Endothelial cell of umbilical vein (primary cell): ENCODE data around the gene THSD4. TPM values are rescaled to one million over a fixed set of nuclear protein-coding genes. Genes with fewer than 3 reads are reported as not detected.

Experiments used
- BruUV-seq: library from RNA; stranded (reverse); fragments of 400-500 nt; replicated peaks from 2 replicates; lab custom pipeline; 2021; lab: Mats Ljungman, UMichigan
- CTCF ChIA-PET: fragments of 300-600, 350-600 bp; sonication (Branson Sonifier 250); formaldehyde crosslinking; loops from one replicate; lab custom pipeline; 2021; ENCODE audit warnings: antibody characterized with exemption, inconsistent platforms; lab: Charles Lee
- POLR2A ChIA-PET: fragments of 300-600, 350-600 bp; sonication (Branson Sonifier 250); formaldehyde crosslinking; loops from one replicate; lab custom pipeline; 2021; ENCODE audit warnings: antibody characterized with exemption, inconsistent platforms; lab: Charles Lee
- DNase-seq: peaks from one replicate; pipeline ENCODE4 v3.0.0-alpha.2; 2011; ENCODE audit warnings: low read depth, low spot score
- FAIRE-seq: peaks from 2 replicates; lab custom pipeline; 2011; peaks lifted over from hg19 to GRCh38; lab: Jason Lieb, UNC
- H2AFZ ChIP-seq: 2 replicates; pipeline ENCODE4 v1.6.0; 2012; ENCODE audit warnings: low read depth, low read length, control low read depth, inconsistent platforms
- H3K27ac ChIP-seq: 2 replicates; pipeline ENCODE4 v1.5.1; 2011; ENCODE audit warnings: low read depth, mild to moderate bottlenecking, control low read depth, low read length, moderate library complexity; ENCODE audit not compliant: insufficient read depth
- H3K27me3 ChIP-seq, 2 experiments: 2 replicates each; pipeline versions ENCODE4 v1.6.0 to v1.6.1; 2011; ENCODE audit warnings: low read length in 2 of 2, mixed read lengths in 1 of 2; ENCODE audit not compliant: control insufficient read depth in 2 of 2, insufficient read depth in 2 of 2
- H3K36me3 ChIP-seq, 2 experiments: 2 replicates in 1 of 2; 3 replicates in 1 of 2; pipeline ENCODE4 v1.5.1; 2011; ENCODE audit warnings: low read length in 2 of 2, mild to moderate bottlenecking in 1 of 2, moderate library complexity in 1 of 2; ENCODE audit not compliant: control insufficient read depth in 2 of 2, insufficient read depth in 2 of 2; ENCODE audit errors: extremely low read depth in 1 of 2
- H3K4me1 ChIP-seq: 3 replicates; pipeline ENCODE4 v1.5.1; 2011; ENCODE audit warnings: mild to moderate bottlenecking, low read length; ENCODE audit not compliant: control insufficient read depth, insufficient read depth; ENCODE audit errors: extremely low read depth
- H3K4me2 ChIP-seq: 2 replicates; pipeline ENCODE4 v1.6.1; 2011; ENCODE audit warnings: low read length, control low read depth, mixed read lengths; ENCODE audit not compliant: insufficient read depth
- H3K4me3 ChIP-seq, 3 experiments: fragments of 200-600 bp in 1 of 3; sonication (generic), shearing (Covaris generic) in 1 of 3; replicated peaks in 1 of 3; 2 replicates each; pipeline ENCODE4 v1.5.1; 2011 to 2016; ENCODE audit warnings: control low read depth in 3 of 3, low read length in 3 of 3, mild to moderate bottlenecking in 2 of 3, inconsistent platforms in 1 of 3, low read depth in 1 of 3, moderate library complexity in 1 of 3; ENCODE audit not compliant: insufficient read depth in 1 of 3
- H3K79me2 ChIP-seq: 2 replicates; pipeline ENCODE4 v1.6.0; 2012; ENCODE audit warnings: low read length, inconsistent platforms; ENCODE audit not compliant: control insufficient read depth, insufficient read depth
- H3K9ac ChIP-seq: replicated peaks from 2 replicates; pipeline ENCODE3; 2011; ENCODE audit warnings: low read length, control low read depth; ENCODE audit not compliant: insufficient read depth; ENCODE audit errors: extremely low read depth
- H3K9me1 ChIP-seq: replicated peaks from 3 replicates; pipeline ENCODE4 v1.6.0; 2011; ENCODE audit warnings: mild to moderate bottlenecking, low read length; ENCODE audit not compliant: control insufficient read depth, insufficient read depth; ENCODE audit errors: extremely low read depth
- H3K9me3 ChIP-seq: replicated peaks from 2 replicates; pipeline ENCODE4 v1.5.1; 2012; ENCODE audit warnings: low read length, inconsistent platforms; ENCODE audit not compliant: control insufficient read depth, insufficient read depth
- H4K20me1 ChIP-seq: replicated peaks from 2 replicates; pipeline ENCODE3; 2011; ENCODE audit warnings: mild to moderate bottlenecking, low read length; ENCODE audit not compliant: control insufficient read depth, insufficient read depth; ENCODE audit errors: extremely low read depth
- CTCF ChIP-seq, 2 donors: IDR thresholded peaks; 1 replicate in 1 of 2; 2 replicates in 1 of 2; pipeline ENCODE4 v1.5.1; 2011; ENCODE audit warnings: low read length in 2 of 2, mild to moderate bottlenecking in 2 of 2, moderate library complexity in 2 of 2, control low read depth in 1 of 2, inconsistent platforms in 1 of 2, low read depth in 1 of 2; ENCODE audit not compliant: insufficient read depth in 1 of 2; ENCODE audit errors: extremely low read depth in 1 of 2
- EZH2 ChIP-seq: IDR thresholded peaks from 2 replicates; pipeline ENCODE4 v1.6.1; 2012; ENCODE audit warnings: borderline replicate concordance, low read depth, mild to moderate bottlenecking, moderate library complexity, low read length, inconsistent platforms; ENCODE audit not compliant: severe bottlenecking
- FOS ChIP-seq: IDR thresholded peaks from 2 replicates; pipeline ENCODE4 v1.6.1; 2011; ENCODE audit warnings: mild to moderate bottlenecking, low read length, moderate library complexity, borderline replicate concordance; ENCODE audit not compliant: insufficient read depth
- GATA2 ChIP-seq: IDR thresholded peaks from 2 replicates; pipeline ENCODE4 v1.7.0; 2011; ENCODE audit warnings: low read depth, mild to moderate bottlenecking, moderate library complexity, mixed read lengths, low read length; ENCODE audit not compliant: insufficient read length, insufficient read depth
- JUN ChIP-seq: IDR thresholded peaks from 2 replicates; pipeline ENCODE4 v1.6.1; 2011; ENCODE audit warnings: borderline replicate concordance, low read depth; ENCODE audit not compliant: insufficient read length, insufficient read depth
- MAX ChIP-seq: IDR thresholded peaks from 2 replicates; pipeline ENCODE4 v1.6.1; 2011; ENCODE audit not compliant: insufficient read depth, insufficient read length
- MYC ChIP-seq: IDR thresholded peaks from one replicate; pipeline ENCODE4 v1.6.1; 2011; ENCODE audit warnings: mild to moderate bottlenecking, low read depth, low read length
- POLR2A ChIP-seq: IDR thresholded peaks from 2 replicates; pipeline ENCODE4 v1.6.1; 2012; ENCODE audit warnings: low read depth, mild to moderate bottlenecking, control low read depth, low read length
- POLR2AphosphoS5 ChIP-seq: IDR thresholded peaks from 2 replicates; pipeline ENCODE4 v1.6.1; 2012; ENCODE audit warnings: low read depth, mild to moderate bottlenecking, control low read depth, low read length, moderate library complexity; ENCODE audit not compliant: insufficient read depth
- dilution Hi-C: fragments of 300-500 bp; cut with MboI; formaldehyde crosslinking; loops from one replicate; pipeline ENCODE4 v1.15.0; 2019; ENCODE audit warnings: low sequenced_read_pairs; ENCODE audit not compliant: extremely low pct_ligation_motif_present
- intact Hi-C: fragments of 100-400 bp; cut with micrococcal nuclease; formaldehyde crosslinking; loops from one replicate; pipeline ENCODE4 v1.10.0; 2022
- polyA plus RNA-seq, 4 experiments: library from polyadenylated mRNA; depleted of rRNA in 3 of 4; stranded (reverse) in 3 of 4; unstranded in 1 of 4; fragments of >200 nt; gene quantifications; 2 replicates each; pipeline versions ENCODE4 v1.2.1 to v1.2.3, GENCODE V29; 2011 to 2012; ENCODE audit warnings: missing spikeins in 1 of 4
- total RNA-seq: library from RNA; stranded (reverse); gene quantifications from 2 replicates; pipeline ENCODE4 v1.2.3, GENCODE V29; 2021

THSD4 gene
- total and polyA plus RNA-seq, 2 donors (not counting 3 experiments of a cell fraction or from before 2014, with no cell fraction given): 9.9 to 25.4 TPM

GRCh38 chr15:71426792-71427191 lies 311.5 kb downstream of the THSD4 start:
- H4K20me1 ChIP-seq: no peaks in the 10 kb centered on the region
- no peak overlapping the region for H3K4me2 ChIP-seq
- no peaks in the 10 kb centered on the region for H3K9me1 ChIP-seq
- TF ChIP-seq FOS: no peak
- no peak for TF ChIP-seq CTCF (IDR thresholded peaks at IDR 0.05; ENCODE audit: extremely low read depth in 1 of 2, insufficient read depth in 1 of 2, low read depth in 1 of 2, low read length in 2 of 2)
- TF ChIP-seq POLR2AphosphoS5: no peak
- TF ChIP-seq MAX: no peak
- TF ChIP-seq MYC: no peak
- TF ChIP-seq GATA2: no peak
- no peak for TF ChIP-seq EZH2
- TF ChIP-seq JUN: no peak
- TF ChIP-seq POLR2A: no peak
- intact Hi-C loops: no loop called here
- no peaks in the 10 kb centered on the region for H3K9me3 ChIP-seq
- H3K36me3 ChIP-seq: no peaks in the 10 kb centered on the region
- H2AFZ ChIP-seq: no peak overlapping the region
- no peak overlapping the region for H3K4me3 ChIP-seq
- no peaks in the 10 kb centered on the region for H3K79me2 ChIP-seq
- H3K9ac ChIP-seq: no peak overlapping the region
- no TSS peak for BruUV-seq
- H3K27ac ChIP-seq: no peak overlapping the region
- ChIA-PET CTCF (interaction anchor here (1.1 to 2.5 kb wide), 3 partner anchors 14 to 416 kb away, joined by 3 to 9 read pairs (median 4); no protein-coding TSS in a partner anchor), POLR2A (no interaction called here)
- DNase-seq: no peak
- H3K27me3 ChIP-seq: no peaks in the 10 kb centered on the region
- dilution Hi-C loops: no loop called here
- no peaks in the 10 kb centered on the region for H3K4me1 ChIP-seq
- no peak for FAIRE-seq
